Activated effector memory CD4-positive, alpha-beta T cell treated with Interleukin-2 at 50 U/mL for 16 hours (primary cell): ENCODE measurements around the gene TENM3.
"Not testable (repeated sequence)": the region's sequence is repeated elsewhere in the genome, so short reads cannot be mapped to it uniquely, and the experiment has no call there.

ENCODE experiments used
- DNase-seq: peaks from one replicate; pipeline ENCODE4 v3.0.0-alpha.2; 2020

Gene TENM3

GRCh38 chr4:182228991-182229577 lies 14.1 kb upstream of the TENM3 start:
- no peak for DNase-seq

GRCh38 chr4:182230256-182230655 lies 12.9 kb upstream of the TENM3 start:
- no peak for DNase-seq

GRCh38 chr4:182231080-182231479 lies 12.1 kb upstream of the TENM3 start:
- no peak for DNase-seq

DNA sequence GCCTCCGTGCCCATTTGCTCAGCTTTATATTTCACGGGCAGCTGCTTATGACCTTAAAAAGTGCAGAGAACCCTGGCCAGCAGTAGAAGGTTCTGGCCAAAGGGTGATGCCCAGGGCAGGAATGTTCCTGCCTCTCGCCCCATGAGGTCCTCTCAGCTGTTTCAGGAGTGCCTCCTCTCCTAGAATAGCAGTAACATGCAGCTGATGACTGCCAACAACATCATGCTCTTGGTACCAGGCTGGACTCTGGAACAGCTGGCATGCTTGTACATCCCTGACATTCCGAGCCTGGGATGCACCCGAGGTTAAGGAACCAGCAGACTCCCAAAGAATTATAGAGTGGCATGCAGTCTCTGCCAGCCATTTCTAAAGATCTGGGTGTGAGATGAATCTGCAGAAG lies 11.7 kb upstream of the TENM3 start:
- no peak for DNase-seq

DNA sequence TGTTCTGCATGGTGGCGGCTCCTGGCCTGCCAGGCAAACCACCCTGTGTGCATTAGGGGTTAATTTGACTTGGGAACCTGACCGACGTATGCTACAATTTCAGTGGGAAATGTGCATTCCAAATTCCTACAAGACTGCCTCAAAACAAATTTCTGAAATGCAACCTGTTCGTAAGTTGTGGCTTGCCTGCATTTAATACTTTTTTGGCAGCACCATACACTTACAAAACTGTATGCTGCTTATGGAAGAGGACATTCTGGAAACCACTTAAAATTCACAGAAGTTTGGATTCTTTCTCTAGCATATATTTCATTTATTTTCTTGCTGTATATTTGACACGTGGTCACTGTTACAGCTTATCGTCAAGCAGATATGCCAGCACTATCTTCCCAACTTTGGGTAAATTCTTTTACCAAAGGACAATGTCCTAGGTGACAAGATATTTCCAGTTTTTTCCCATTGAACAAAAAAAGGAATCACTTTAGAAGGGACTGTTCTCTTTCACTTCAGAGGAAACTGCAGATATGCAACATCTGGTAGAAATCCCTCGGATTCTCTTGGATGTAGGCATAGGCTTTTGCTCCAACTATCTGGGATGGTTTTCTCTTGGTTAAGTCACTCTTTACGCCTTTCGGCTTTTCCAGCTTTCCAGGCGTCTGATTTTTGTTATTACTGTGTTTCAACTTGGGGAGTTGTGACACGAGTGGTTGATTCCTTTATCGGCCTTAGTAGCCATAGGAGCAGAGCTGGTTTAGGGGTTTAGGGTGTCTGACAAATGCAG lies 9.7 kb upstream of the TENM3 start:
- DNase-seq = no peak

DNA sequence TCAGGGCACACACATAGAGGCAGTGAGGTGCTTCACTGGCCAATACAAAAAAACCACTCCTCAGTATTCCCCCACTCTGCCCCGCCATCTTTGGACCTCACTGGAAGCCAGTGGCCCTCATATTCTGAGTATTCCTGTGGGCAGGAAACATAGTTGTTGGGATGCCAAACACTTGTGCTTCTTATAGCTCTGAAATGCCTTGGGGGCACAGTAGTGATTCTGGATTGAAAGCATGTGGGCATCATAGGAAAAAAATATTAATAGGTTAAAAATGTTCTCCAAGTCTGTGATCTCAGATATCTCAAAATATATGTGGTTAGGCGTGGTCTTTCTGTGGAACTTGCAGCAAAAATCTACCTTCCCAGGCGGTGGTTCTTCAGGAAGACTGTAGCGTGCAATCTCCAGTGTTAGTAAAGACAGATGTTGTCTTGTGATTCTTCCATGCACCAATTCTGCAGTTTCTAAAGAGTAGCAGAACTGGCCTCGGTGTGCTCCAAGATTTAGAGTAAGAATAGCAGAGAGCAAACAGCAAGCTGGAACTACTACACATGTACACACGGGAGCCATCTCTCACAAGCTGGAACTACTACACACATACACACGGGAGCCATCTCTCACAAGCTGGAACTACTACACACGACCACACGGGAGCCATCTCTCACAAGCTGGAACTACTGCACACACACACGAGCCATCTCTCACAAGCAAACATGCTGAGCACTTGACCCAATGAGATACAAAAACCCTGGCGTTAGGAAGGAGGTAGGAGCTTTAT lies 8.0 kb upstream of the TENM3 start:
- no peak for DNase-seq

DNA sequence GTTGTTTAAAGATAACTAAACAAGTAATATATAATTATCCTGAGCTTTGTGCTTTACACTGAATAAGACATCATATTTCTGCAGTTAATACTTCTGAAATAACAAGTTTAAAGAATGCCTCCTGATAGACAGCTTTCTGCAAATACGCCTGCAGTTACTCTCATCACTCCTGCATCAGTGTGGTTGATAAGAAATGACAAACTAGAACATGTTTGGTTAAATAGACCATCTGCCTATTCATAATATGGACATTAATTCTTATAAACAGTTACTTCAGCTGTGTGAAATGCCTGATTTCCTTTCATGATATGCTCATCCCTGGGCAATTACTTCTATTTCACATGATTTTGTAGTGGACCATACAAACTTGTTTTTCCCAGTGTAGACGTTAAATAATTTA lies 7.0 kb upstream of the TENM3 start:
- DNase-seq = no peak

- not testable (repeated sequence) for DNase-seq
Observed at GRCh38 chr4:182237010-182237409, 6.2 kb upstream of the TENM3 start.

- no peak for DNase-seq
Observed at GRCh38 chr4:182238355-182238931, 4.8 kb upstream of the TENM3 start.

DNA sequence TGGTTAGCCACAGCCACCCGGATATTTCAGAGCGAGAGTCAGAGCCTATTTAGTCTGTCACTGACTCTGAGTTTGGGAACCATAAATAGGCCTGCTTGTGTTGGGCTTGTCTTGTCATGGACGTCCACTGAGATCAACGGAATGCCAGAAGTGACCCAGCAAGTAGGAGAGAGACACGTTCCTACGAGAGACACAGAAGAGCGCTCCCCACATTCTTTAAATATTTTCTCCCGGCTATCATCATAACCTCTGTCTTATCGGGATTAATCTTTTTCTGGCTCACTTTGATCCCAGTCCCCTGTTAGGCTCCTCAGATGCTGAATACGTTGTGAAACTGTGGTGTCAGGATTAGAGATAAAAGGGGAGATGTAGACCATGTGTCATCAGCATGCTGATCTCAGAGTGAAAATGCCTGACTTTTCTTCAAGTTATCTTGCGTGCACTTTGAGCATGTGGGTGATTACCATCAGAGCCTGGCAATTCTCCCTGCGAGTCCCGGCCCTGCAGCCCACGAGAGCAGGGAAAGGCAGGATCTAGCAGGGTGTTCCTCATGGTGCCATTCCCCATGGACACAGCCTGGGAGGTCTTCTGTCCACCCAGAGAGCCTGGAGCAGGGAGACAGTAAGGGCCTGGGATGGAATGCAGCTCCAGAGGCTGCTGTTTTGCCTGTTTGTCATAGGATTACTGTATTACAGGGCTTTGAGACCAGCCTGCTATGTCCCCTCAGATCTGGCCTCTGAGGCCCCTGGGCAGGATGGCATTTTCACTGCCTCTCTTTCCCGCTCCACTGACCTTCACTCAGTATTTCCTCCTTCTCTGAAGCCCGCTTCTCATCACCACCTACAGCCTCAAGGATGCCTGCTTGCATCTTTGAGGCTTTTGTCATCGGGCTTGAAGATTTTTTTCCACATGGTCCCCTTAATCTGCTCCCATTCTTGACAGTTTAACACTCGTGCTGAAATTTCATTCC lies 2.8 kb upstream of the TENM3 start:
- no peak for DNase-seq

- not testable (repeated sequence) for DNase-seq
Observed at GRCh38 chr4:182242260-182242659, 942 bp upstream of the TENM3 start.

- DNase-seq = no peak
Observed at GRCh38 chr4:182242787-182243186, 415 bp upstream of the TENM3 start.

- DNase-seq = no peak
Observed at GRCh38 chr4:182245041-182245440, 1.8 kb downstream of the TENM3 start.

GRCh38 chr4:182245541-182246215 lies 2.5 kb downstream of the TENM3 start:
- DNase-seq = no peak

GRCh38 chr4:182246401-182247205 lies 3.4 kb downstream of the TENM3 start:
- no peak for DNase-seq

GRCh38 chr4:182248295-182248694 lies 5.1 kb downstream of the TENM3 start:
- no peak for DNase-seq

DNA sequence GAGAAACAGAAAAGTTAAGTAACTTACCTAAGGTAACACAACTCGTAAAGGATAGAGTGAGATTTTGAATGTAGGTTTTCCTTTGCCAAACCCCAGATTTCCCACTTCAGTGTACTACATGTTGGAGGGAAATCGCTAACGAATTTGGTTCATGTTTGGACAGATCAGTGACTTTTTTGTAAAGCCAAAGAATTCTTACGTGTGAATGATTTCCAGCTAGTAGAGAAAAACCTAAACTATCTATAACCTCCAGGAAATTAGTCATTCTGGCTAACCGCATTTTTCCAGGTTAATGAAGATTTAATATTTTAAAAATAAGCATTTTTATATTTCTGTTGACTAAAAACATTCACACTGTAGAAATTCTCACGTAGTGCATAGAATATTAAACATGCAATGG lies 7.2 kb downstream of the TENM3 start:
- DNase-seq = no peak

GRCh38 chr4:182251116-182251515 lies 7.9 kb downstream of the TENM3 start:
- DNase-seq = no peak

DNA sequence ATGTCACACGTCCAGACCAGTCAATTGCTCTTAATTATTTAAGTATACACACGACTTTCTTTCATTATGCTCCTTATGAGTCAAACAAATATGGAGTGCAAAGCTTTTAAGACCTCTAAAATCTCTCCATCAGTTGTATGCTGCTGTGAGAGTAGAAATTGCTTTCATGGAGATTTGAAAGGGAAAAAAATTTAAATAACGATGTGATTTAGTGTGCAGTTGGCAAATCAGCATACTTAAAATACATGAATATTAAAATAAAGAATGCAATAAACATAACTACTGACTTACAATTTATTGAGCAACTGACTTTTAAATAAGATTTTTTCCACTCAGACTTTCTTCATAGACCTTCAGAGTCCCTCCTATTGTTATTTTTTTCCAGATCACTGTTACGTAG lies 9.0 kb downstream of the TENM3 start:
- no peak for DNase-seq

GRCh38 chr4:182254026-182254780 lies 11.0 kb downstream of the TENM3 start:
- DNase-seq = no peak
